GM19099 (cell line): ENCODE results near the gene QKI.

Experiments used
- POLR2A ChIP-seq: IDR thresholded peaks from 3 replicates; pipeline ENCODE4 v1.6.1; 2011; ENCODE audit warnings: low read depth; ENCODE audit not compliant: insufficient read length; ENCODE audit errors: extremely low read depth

QKI gene

GRCh38 chr6:163580311-163581030 lies 166.0 kb downstream of the QKI start:
- TF ChIP-seq POLR2A: no peak

- no peak for TF ChIP-seq POLR2A
These were observed 169.0 kb downstream of the QKI start for GRCh38 chr6:163583558-163583957.

GRCh38 chr6:163585932-163586437 lies 171.5 kb downstream of the QKI start:
- no peak for TF ChIP-seq POLR2A

GRCh38 chr6:163586888-163587287 lies 172.4 kb downstream of the QKI start:
- TF ChIP-seq POLR2A: no peak

- TF ChIP-seq POLR2A: no peak
These were observed 173.9 kb downstream of the QKI start for GRCh38 chr6:163588220-163588919.

GRCh38 chr6:163589387-163589786 lies 174.9 kb downstream of the QKI start:
- TF ChIP-seq POLR2A: no peak

GRCh38 chr6:163592872-163593271 lies 178.4 kb downstream of the QKI start:
- no peak for TF ChIP-seq POLR2A

- TF ChIP-seq POLR2A: no peak
These were observed 181.7 kb downstream of the QKI start for GRCh38 chr6:163596174-163596573.

GRCh38 chr6:163599136-163599535 lies 184.6 kb downstream of the QKI start:
- no peak for TF ChIP-seq POLR2A

- TF ChIP-seq POLR2A: no peak
These were observed 185.2 kb downstream of the QKI start for GRCh38 chr6:163599684-163600083.

GRCh38 chr6:163600331-163600730 lies 185.8 kb downstream of the QKI start:
- no peak for TF ChIP-seq POLR2A

GRCh38 chr6:163600781-163601180 lies 186.3 kb downstream of the QKI start:
- TF ChIP-seq POLR2A: no peak

GRCh38 chr6:163602851-163603250 lies 188.3 kb downstream of the QKI start:
- no peak for TF ChIP-seq POLR2A

GRCh38 chr6:163603395-163603794 lies 188.9 kb downstream of the QKI start:
- no peak for TF ChIP-seq POLR2A

GRCh38 chr6:163605385-163606097 lies 191.0 kb downstream of the QKI start:
- no peak for TF ChIP-seq POLR2A
